ENCODE measurements around the gene IL37. TPM values are rescaled to one million over a fixed set of nuclear protein-coding genes. Genes with fewer than 3 reads are reported as not detected.
"Not testable (repeated sequence)": the region's sequence is repeated elsewhere in the genome, so short reads cannot be mapped to it uniquely, and the experiment has no call there.

The IL37 gene
- total RNA-seq, 1 donor from 2014 or later = not detected

GRCh38 chr2:112904883-112905282, 6.1 kb upstream of the IL37 start:
- Histone ChIP-seq H3K27me3 (ENCODE audit: insufficient read depth, low read length) (no peaks in the 10 kb centered on the region), H4K20me1 (ENCODE audit: insufficient read depth, low read length) (no peaks in the 10 kb centered on the region), H3K4me1 (ENCODE audit: insufficient read depth, low read length) (no peaks in the 10 kb centered on the region), H3K4me3 (ENCODE audit: insufficient read depth, low read depth, low read length) (no peak overlapping the region), H3K9me3 (ENCODE audit: insufficient read depth, low read depth, low read length) (no peaks in the 10 kb centered on the region), H3K9ac (ENCODE audit: low read length) (no peak overlapping the region), H3K79me2 (ENCODE audit: insufficient read depth, low read length) (no peaks in the 10 kb centered on the region), H3K27ac (ENCODE audit: low read depth, low read length) (no peak overlapping the region), H3K4me2 (ENCODE audit: low read length) (no peak overlapping the region), H2AFZ (ENCODE audit: low read depth, low read length) (no peak overlapping the region), H3K36me3 (ENCODE audit: insufficient read depth, low read length) (no peaks in the 10 kb centered on the region)
- FAIRE-seq (no peak), DNase-seq (ENCODE audit: low read depth) (no peak)
- Mint-ChIP-seq H3K4me1 (ENCODE audit: low read depth, unreplicated experiment) (no peaks in the 10 kb centered on the region), H3K9me3 (ENCODE audit: unreplicated experiment) (no peaks in the 10 kb centered on the region), H3K27me3 (ENCODE audit: low read depth, unreplicated experiment) (peaks cover 11% of the 10 kb centered on the region), H3K4me3 (ENCODE audit: unreplicated experiment) (no peak overlapping the region), H3K27ac (ENCODE audit: unreplicated experiment) (no peak overlapping the region), H3K36me3 (ENCODE audit: low read depth, unreplicated experiment) (no peaks in the 10 kb centered on the region)
- TF ChIP-seq EZH2 (IDR thresholded peaks at IDR 0.05; ENCODE audit: insufficient read depth, low read length) = no peak
- TF ChIP-seq CTCF (IDR thresholded peaks at IDR 0.05; ENCODE audit: insufficient read depth, low read depth, low read length) = no peak

GRCh38 chr2:112906276-112906675, 4.7 kb upstream of the IL37 start:
- Histone ChIP-seq H3K27ac (ENCODE audit: low read depth, low read length) (no peak overlapping the region), H3K9me3 (ENCODE audit: insufficient read depth, low read depth, low read length) (no peaks in the 10 kb centered on the region), H3K4me1 (ENCODE audit: insufficient read depth, low read length) (no peaks in the 10 kb centered on the region), H3K27me3 (ENCODE audit: insufficient read depth, low read length) (no peaks in the 10 kb centered on the region), H3K36me3 (ENCODE audit: insufficient read depth, low read length) (no peaks in the 10 kb centered on the region), H3K4me3 (ENCODE audit: insufficient read depth, low read depth, low read length) (no peak overlapping the region), H3K9ac (ENCODE audit: low read length) (no peak overlapping the region), H3K4me2 (ENCODE audit: low read length) (no peak overlapping the region), H2AFZ (ENCODE audit: low read depth, low read length) (no peak overlapping the region), H4K20me1 (ENCODE audit: insufficient read depth, low read length) (no peaks in the 10 kb centered on the region), H3K79me2 (ENCODE audit: insufficient read depth, low read length) (no peaks in the 10 kb centered on the region)
- Mint-ChIP-seq H3K27ac (ENCODE audit: unreplicated experiment) (no peak overlapping the region), H3K4me1 (ENCODE audit: low read depth, unreplicated experiment) (no peaks in the 10 kb centered on the region), H3K4me3 (ENCODE audit: unreplicated experiment) (no peak overlapping the region), H3K27me3 (ENCODE audit: low read depth, unreplicated experiment) (peaks cover 22% of the 10 kb centered on the region), H3K9me3 (ENCODE audit: unreplicated experiment) (no peaks in the 10 kb centered on the region), H3K36me3 (ENCODE audit: low read depth, unreplicated experiment) (no peaks in the 10 kb centered on the region)
- no peak for DNase-seq (ENCODE audit: low read depth)
- TF ChIP-seq EZH2 (IDR thresholded peaks at IDR 0.05; ENCODE audit: insufficient read depth, low read length) (no peak), CTCF (IDR thresholded peaks at IDR 0.05; ENCODE audit: insufficient read depth, low read depth, low read length) (no peak)
- no peak for FAIRE-seq

- Mint-ChIP-seq H3K4me3 (ENCODE audit: unreplicated experiment) (no peak overlapping the region), H3K27me3 (ENCODE audit: low read depth, unreplicated experiment) (peaks cover 30% of the 10 kb centered on the region), H3K4me1 (ENCODE audit: low read depth, unreplicated experiment) (no peaks in the 10 kb centered on the region), H3K36me3 (ENCODE audit: low read depth, unreplicated experiment) (no peaks in the 10 kb centered on the region), H3K9me3 (ENCODE audit: unreplicated experiment) (no peaks in the 10 kb centered on the region), H3K27ac (ENCODE audit: unreplicated experiment) (no peak overlapping the region)
- Histone ChIP-seq H3K27me3 (ENCODE audit: insufficient read depth, low read length) (peaks cover 3% of the 10 kb centered on the region), H3K27ac (ENCODE audit: low read depth, low read length) (no peak overlapping the region), H4K20me1 (ENCODE audit: insufficient read depth, low read length) (no peaks in the 10 kb centered on the region), H2AFZ (ENCODE audit: low read depth, low read length) (no peak overlapping the region), H3K9me3 (ENCODE audit: insufficient read depth, low read depth, low read length) (no peaks in the 10 kb centered on the region), H3K9ac (ENCODE audit: low read length) (no peak overlapping the region), H3K4me1 (ENCODE audit: insufficient read depth, low read length) (no peaks in the 10 kb centered on the region), H3K79me2 (ENCODE audit: insufficient read depth, low read length) (no peaks in the 10 kb centered on the region), H3K4me2 (ENCODE audit: low read length) (no peak overlapping the region), H3K36me3 (ENCODE audit: insufficient read depth, low read length) (no peaks in the 10 kb centered on the region), H3K4me3 (ENCODE audit: insufficient read depth, low read depth, low read length) (no peak overlapping the region)
- DNase-seq (ENCODE audit: low read depth) = no peak
- no peak for TF ChIP-seq CTCF (IDR thresholded peaks at IDR 0.05; ENCODE audit: insufficient read depth, low read depth, low read length)
- no peak for TF ChIP-seq EZH2 (IDR thresholded peaks at IDR 0.05; ENCODE audit: insufficient read depth, low read length)
- no peak for FAIRE-seq
Measured at GRCh38 chr2:112907001-112907949, 3.7 kb upstream of the IL37 start.

GRCh38 chr2:112908559-112908958, 2.4 kb upstream of the IL37 start:
- not testable (repeated sequence) for FAIRE-seq

More at GRCh38 chr2:112908559-112908958, 2.4 kb upstream of the IL37 start:
- H4K20me1 ChIP-seq (ENCODE audit: insufficient read depth, low read length); H3K27me3 ChIP-seq (ENCODE audit: insufficient read depth, low read length); H3K27ac Mint-ChIP-seq (ENCODE audit: unreplicated experiment); H3K4me1 Mint-ChIP-seq (ENCODE audit: low read depth, unreplicated experiment); H3K27ac ChIP-seq (ENCODE audit: low read depth, low read length); H3K36me3 ChIP-seq (ENCODE audit: insufficient read depth, low read length); H3K4me3 ChIP-seq (ENCODE audit: insufficient read depth, low read depth, low read length); H3K79me2 ChIP-seq (ENCODE audit: insufficient read depth, low read length); H3K36me3 Mint-ChIP-seq (ENCODE audit: low read depth, unreplicated experiment); H3K4me1 ChIP-seq (ENCODE audit: insufficient read depth, low read length); DNase-seq (ENCODE audit: low read depth); H3K4me3 Mint-ChIP-seq (ENCODE audit: unreplicated experiment); H3K4me2 ChIP-seq (ENCODE audit: low read length); H3K9ac ChIP-seq (ENCODE audit: low read length); H3K9me3 ChIP-seq (ENCODE audit: insufficient read depth, low read depth, low read length); H2AFZ ChIP-seq (ENCODE audit: low read depth, low read length); H3K9me3 Mint-ChIP-seq (ENCODE audit: unreplicated experiment): not testable (repeated sequence)
- H3K27me3 Mint-ChIP-seq (ENCODE audit: low read depth, unreplicated experiment) = peaks cover 36% of the 10 kb centered on the region
